ENCODE measurements around the gene EIF2AK2. TPM values are rescaled to one million over a fixed set of nuclear protein-coding genes. Genes with fewer than 3 reads are reported as not detected.

Gene EIF2AK2
- total RNA-seq, 4 donors from 2014 or later, result 23.7 to 28.4 (median 27.8) TPM

GRCh38 chr2:37191747-37192146 lies 35.0 kb upstream of the EIF2AK2 start:
- no peak for TF ChIP-seq POLR2A (IDR thresholded peaks at IDR 0.05; ENCODE audit: low read depth)
- no peak for TF ChIP-seq CTCF (IDR thresholded peaks at IDR 0.05)
- TF ChIP-seq EP300 (IDR thresholded peaks at IDR 0.05), result no peak
- TF ChIP-seq POLR2AphosphoS5 (IDR thresholded peaks at IDR 0.05), result no peak
- Histone ChIP-seq H3K36me3 (no peaks in the 10 kb centered on the region), H3K27me3 (peaks cover 0 to 1% (median 0%) of the 10 kb centered on the region in 4 donors), H3K4me3 (no peak overlapping the region), H3K4me1 (peaks cover 0 to 4% (median 2%) of the 10 kb centered on the region in 4 donors), H3K27ac (replicated peaks in 1 of 4) (no peak overlapping the region), H3K9me3 (no peaks in the 10 kb centered on the region)
- intact Hi-C loops (cut with DNase I), result no loop called here
- no peak for DNase-seq (ENCODE audit: extremely low spot score)
- WGBS, result 90% methylated on average over 6 of the region's 6 CpGs

- WGBS, result 76% methylated on average over 4 of the region's 4 CpGs
These were observed 34.5 kb upstream of the EIF2AK2 start for GRCh38 chr2:37191253-37191652.

DNA sequence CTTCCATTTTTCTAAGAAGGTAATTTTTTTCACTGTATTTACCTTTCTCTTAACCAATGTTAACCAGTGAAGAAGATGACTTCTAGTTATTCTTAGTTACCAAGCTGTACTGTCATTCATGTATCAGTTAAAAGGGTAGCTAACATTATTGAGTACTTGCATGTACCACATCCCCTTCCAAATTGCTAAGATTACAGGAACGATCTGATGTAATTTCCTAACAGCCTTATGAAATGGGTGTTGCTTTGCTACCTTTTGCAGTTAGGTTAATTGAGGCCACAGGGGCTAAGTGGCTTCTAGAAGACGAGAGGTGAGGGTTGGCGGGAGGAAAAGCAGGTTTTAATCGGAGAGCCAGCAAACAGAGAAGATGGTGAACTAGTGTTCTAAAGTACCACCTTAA lies 33.5 kb upstream of the EIF2AK2 start:
- Histone ChIP-seq H3K36me3 (no peaks in the 10 kb centered on the region), H3K27me3 (peaks cover 0 to 6% (median 0%) of the 10 kb centered on the region in 4 donors), H3K27ac (replicated peaks in 1 of 4) (no peak overlapping the region), H3K4me3 (no peak overlapping the region), H3K9me3 (no peaks in the 10 kb centered on the region), H3K4me1 (no peaks in the 10 kb centered on the region)
- WGBS, result 82% methylated on average over 4 of the region's 4 CpGs
- no peak for DNase-seq (ENCODE audit: extremely low spot score)
- no peak for TF ChIP-seq POLR2AphosphoS5 (IDR thresholded peaks at IDR 0.05)
- no peak for TF ChIP-seq POLR2A (IDR thresholded peaks at IDR 0.05; ENCODE audit: low read depth)
- no peak for TF ChIP-seq CTCF (IDR thresholded peaks at IDR 0.05)
- no peak for TF ChIP-seq EP300 (IDR thresholded peaks at IDR 0.05)
- intact Hi-C loops (cut with DNase I), result no loop called here

More at GRCh38 chr2:37191253-37191652, 34.5 kb upstream of the EIF2AK2 start:
- Histone ChIP-seq H3K36me3 (no peaks in the 10 kb centered on the region), H3K4me1 (peaks cover 0 to 4% (median 2%) of the 10 kb centered on the region in 4 donors), H3K9me3 (no peaks in the 10 kb centered on the region), H3K27ac (replicated peaks in 1 of 4) (no peak overlapping the region), H3K27me3 (peaks cover 0 to 6% (median 0%) of the 10 kb centered on the region in 4 donors), H3K4me3 (no peak overlapping the region)
- no peak for TF ChIP-seq POLR2A (IDR thresholded peaks at IDR 0.05; ENCODE audit: low read depth)
- TF ChIP-seq EP300 (IDR thresholded peaks at IDR 0.05), result no peak
- TF ChIP-seq POLR2AphosphoS5 (IDR thresholded peaks at IDR 0.05), result no peak
- no peak for TF ChIP-seq CTCF (IDR thresholded peaks at IDR 0.05)
- no peak for DNase-seq (ENCODE audit: extremely low spot score)
- intact Hi-C loops (cut with DNase I), result no loop called here

- no peaks in the 10 kb centered on the region for H3K9me3 ChIP-seq
- 76% methylated on average over 6 of the region's 6 CpGs for WGBS
- H3K27me3 ChIP-seq, result peaks cover 0 to 6% (median 0%) of the 10 kb centered on the region in 4 donors
- H3K4me1 ChIP-seq, result no peaks in the 10 kb centered on the region
- TF ChIP-seq CTCF (IDR thresholded peaks at IDR 0.05) (no peak), EP300 (IDR thresholded peaks at IDR 0.05) (no peak), POLR2AphosphoS5 (IDR thresholded peaks at IDR 0.05) (no peak), POLR2A (IDR thresholded peaks at IDR 0.05; ENCODE audit: low read depth) (no peak)
- no peak for DNase-seq (ENCODE audit: extremely low spot score)
- peak overlapping the region in 1 of 4 donors; percentile 2 for H3K27ac ChIP-seq (replicated peaks in 1 of 4)
- intact Hi-C loops (cut with DNase I), result no loop called here
- no peak overlapping the region for H3K4me3 ChIP-seq
- H3K36me3 ChIP-seq, result no peaks in the 10 kb centered on the region
These were observed 32.8 kb upstream of the EIF2AK2 start for GRCh38 chr2:37189452-37190153.
